Stimulated activated CD4-positive, alpha-beta T cell treated with anti-CD3 and anti-CD28 coated beads, Interleukin-15, amount 100 ng/mL, for 48 hours (primary cell): Measurements from ENCODE around the gene IGFBP7.
"Not testable (repeated sequence)": the region's sequence is repeated elsewhere in the genome, so short reads cannot be mapped to it uniquely, and the experiment has no call there.

Source experiments
- DNase-seq, 2 donors: peaks; one replicate each; pipeline ENCODE4 v3.0.0-alpha.2; 2020; ENCODE audit warnings: low read depth in 2 of 2

IGFBP7 gene

DNA sequence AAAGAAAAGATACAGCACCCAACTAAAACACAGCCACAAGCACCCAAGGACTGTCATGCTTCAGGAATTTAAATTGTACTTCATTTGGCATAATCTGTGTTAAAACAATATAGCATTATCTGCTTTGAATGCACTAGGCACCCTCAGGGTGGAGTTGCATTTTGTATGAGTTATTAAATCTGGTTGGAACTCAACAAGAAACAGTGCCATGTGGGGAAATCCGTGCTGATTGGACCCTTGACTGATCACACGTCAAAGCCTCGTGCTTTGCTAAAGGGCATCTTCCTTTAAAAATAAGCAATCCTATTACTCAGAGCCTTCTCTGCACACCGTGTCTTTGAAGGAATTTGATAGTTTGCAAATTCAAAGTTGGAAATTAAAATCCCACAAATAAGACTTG lies 35.4 kb downstream of the IGFBP7 start:
- no peak for DNase-seq

DNA sequence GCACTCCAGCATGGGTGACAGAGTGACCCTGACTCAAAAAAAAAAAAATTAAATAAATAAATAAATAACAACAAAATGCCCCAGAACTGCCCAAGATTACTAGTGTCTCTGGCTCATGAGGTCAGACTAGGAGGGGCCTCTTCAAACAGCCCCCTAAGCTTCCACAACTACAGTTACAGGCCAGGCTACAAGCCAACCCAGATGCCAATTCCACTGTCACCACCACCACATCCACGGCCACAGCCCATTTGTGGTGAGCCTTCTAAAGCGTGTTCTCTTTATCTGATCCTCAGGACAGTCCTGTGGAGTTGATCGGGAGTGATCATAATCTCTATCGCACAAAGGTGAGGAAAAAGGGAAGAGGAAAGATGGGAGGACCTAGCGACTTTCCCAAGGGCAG lies 36.6 kb downstream of the IGFBP7 start:
- no peak for DNase-seq

DNA sequence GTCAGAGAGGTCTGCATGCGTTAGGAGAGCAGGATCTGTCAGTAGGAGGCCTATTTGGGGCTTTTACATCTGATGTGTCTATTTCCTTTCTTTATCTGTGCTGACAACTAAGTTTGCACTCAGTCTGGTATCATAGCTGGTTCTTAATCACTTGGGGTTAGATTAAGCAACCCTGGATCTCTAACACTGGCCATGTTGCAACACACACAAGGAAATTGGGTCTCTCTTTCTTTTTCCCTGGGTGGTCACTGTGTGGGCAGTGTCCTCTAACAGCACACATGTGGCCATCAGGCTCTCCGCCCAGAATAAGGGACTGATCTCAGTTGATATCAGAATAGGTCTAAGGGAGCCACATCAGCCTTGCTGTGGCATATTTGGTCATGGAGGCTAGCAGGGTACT lies 38.9 kb downstream of the IGFBP7 start:
- no peak for DNase-seq

DNA sequence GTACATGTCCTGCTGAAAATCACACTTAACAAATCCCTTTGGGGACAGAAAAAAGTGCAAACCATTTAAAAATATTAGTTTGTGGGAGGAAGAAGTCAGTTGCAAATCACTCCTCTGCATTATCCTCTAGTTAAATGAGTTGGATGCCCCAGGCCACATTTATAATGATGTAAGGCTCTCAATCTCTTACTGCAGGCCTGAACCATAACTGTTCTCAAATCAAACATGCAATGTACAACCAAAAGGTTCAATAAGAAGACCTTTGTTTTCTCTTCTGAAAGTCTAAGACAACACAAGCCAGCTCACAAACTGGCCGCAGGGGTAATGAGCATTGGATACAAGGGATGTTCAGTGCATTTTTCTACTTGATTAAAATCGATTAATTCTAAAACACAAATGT lies 39.7 kb downstream of the IGFBP7 start:
- DNase-seq, result no peak

DNA sequence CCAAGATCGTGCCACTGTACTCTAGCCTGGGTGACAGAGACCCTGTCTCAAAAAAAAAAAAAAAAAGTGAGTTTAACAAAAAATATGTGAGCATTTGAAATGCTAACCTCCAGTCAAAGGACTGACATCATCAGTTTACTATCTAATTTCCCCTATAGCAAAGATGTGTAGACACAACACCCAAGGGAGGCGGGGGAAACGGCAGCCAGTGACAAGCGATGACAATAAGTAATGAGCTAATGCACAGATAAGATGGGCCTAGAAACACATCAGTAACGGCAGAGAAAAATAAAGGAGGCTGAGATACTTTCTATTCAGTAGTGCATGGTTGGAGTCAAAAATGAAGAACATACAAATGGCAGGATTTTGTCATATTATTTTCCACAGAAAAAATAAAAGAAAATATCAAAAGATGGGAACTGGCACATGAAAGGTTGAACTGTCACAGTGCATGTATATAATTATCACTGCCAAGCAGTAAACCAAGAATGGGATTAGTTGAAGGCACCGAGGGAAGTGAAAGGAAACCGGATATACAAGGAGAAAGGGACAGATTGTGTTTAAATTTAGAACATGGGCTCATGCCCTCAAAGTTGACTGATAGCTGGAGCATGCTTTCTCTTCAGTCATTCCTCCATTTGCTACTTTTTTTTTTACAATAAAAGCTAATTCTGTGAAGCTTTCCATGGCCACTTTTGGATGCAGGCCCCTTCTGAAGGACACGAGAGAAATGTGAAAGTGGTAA lies 41.8 kb downstream of the IGFBP7 start:
- no peak for DNase-seq

DNA sequence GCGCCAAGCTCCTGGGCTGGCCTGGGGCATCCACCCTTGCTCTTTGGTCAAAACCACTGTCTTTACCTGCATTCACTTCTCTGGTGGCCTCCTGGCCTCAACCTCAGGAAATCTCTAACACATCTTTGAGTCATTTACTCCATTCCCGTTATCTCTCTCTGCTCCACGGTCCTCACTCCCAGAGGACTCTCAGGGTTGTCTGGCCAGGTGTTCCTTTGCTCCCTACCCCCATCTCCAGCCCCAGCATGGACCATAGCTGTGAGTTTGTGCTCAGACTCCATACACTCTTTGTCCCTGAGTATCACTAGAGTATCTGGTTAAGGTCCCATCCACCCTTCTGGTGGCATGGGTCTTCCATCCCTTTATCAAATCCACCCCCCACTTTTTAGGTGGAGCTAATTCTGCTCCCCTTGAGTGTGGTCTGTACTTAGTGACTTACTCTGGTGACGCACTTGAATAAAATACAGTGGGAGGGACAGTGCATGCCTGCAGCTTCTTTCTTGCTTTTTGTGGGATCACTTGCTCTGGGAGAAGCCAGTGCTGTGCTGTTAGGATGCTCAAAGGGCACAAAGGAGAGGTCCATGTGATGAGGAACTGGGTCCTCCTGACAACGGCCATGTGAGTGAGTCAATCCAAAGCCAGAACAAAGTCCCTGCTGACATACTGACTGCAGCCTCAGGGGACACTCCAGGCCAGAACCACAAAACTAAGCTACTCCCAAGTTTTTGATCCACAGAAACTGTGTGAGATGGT lies 44.3 kb downstream of the IGFBP7 start:
- no peak for DNase-seq

DNA sequence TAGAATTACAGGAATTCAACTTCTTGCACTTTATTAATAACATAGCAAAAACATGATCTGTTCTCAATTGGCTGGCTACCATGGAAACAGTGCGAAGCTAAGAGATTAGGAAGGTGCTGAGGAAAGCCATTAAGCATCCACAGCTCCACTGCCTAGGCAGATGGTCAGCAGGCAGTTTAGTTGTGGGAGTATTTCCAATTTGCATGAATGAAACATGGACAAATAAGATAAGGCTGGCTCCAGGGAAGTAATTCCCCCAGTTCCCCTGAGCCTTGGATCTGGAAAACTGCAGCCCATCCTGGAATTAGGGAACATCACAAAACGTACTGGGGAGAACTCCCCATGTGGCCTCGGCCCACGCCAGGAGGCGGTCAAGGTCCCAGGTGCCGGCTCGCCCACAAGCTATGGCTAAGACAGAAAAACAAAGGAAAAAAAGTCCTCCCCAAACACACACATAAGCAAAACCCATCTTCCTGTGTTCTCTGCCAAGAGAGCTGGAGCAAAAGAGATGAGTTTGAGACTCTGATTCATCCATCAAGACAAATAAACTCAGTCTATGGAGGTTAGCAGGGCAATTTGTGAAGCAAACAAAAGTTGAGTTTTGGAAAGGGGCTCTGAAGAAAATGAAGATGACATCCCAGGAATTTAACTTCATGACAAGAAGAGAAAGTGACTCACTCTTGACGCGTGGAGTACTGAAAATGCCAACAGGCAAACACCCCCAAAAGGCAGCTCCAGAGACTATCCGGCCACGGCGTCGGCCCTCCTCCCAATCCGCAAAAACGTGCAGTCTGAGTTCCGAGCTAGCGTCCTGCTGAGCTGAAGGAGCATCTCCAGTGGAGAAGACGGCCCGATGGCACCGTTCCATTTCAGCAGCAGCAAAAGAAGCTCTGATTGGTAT lies 45.1 kb downstream of the IGFBP7 start:
- DNase-seq, result no peak

DNA sequence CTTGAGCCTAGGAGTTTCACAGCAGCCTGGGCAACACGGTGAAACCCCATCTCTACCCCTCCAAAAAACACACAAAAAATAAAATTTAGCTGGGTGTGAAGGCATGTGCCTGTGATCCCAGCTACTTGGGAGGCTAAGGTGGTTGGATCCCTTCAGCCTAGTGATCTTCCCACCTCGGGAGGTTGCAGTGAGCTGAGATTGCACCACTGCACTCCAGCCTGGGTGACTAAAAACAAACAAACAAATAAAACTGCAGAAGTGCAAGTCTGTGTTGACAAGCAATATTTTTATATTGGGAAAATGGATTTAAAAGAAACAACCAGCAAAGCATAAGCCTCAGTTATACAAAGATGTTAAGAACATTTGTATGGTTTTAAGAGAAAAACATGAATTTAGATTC lies 46.1 kb downstream of the IGFBP7 start:
- no peak for DNase-seq

DNA sequence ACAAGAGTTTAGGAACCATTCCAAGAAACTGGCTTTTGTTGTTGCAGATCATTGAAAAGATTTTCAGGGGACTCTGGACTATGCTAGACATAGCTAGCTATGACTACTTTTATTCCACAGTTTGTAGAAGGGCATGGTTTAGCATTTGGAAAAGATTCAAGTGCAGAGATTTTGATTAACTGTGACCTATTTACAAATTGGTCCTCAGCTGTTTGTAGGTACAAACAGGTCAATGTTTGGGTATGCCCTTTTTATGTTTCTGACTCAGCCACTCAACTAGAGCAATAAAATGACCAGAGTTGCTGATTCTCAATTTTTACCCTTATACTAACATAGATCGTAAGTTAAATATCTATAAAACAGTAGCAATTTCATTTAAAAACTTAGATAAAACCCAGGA lies 46.7 kb downstream of the IGFBP7 start:
- no peak for DNase-seq

DNA sequence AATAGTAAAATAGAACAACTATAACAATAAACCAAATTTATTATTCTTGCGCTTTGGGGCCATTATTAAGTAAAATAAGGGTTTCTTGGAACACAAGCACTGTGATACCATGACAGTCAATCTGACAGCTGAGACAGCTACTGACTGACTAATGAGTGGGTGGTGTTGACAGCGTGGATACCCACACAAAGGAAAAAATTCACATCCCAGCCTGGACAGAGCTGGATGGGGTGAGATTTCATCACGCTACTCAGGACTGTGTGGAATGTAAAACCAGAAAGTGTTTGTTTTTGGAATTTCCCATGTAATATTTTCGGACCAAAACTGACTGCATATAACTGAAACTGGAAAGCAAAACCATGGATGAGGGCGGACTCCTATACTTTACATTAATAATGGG lies 48.8 kb downstream of the IGFBP7 start:
- DNase-seq, result no peak

DNA sequence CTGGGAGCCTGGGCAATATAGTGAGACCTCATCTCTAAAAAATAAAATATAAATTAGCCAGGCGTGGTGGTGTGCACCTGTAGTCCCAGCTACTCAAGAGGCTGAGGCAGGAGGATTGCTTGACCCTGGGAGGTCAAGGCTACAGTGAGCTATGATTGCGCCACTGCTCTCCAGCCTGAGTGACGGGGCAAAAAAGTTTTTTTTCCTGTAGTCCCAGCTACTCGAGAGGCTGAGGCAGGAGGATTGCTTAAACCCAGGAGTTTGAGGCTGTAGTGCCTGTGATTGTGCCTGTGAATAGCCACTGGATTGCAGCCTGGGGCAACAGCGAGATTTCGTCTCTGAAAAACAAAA lies 49.5 kb downstream of the IGFBP7 start:
- DNase-seq, result not testable (repeated sequence)

DNA sequence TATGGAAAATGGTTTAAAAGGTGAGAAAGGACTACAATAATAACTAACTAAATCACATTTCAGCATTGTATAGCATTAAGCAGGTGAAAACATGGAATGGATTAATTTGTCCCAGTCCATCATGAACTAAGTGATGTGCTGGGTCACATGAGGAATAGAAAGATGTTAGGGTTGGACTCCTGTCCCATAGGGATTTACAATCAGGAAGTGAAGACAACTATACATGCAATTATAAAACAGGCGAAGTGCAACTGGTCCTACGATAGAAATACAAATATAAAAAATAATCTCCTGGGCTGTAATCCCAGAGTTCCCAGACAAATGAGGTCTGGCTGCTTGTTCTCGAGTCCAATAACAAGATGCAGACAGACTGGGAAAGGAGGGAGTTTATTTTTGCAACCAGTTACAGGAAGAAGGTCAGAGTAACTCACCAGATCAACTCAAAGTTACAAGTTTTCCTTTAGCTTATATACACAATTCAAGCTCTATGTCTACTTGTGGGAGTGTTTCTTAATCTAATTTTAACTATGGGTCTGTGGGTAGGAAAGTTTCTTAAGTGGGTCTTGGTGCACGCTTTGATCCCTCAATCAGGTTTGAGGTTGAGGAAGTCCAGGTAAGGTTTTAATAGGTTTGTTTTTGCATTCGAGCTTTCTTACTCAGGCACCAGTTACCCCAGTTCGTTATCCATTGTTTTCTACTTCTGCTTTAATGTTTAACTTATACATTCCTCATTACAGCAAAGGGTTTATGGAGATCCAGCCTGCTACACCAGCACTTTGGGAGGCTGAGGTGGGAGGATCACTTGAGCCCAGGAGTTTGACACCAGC lies 50.1 kb downstream of the IGFBP7 start:
- DNase-seq, result no peak

DNA sequence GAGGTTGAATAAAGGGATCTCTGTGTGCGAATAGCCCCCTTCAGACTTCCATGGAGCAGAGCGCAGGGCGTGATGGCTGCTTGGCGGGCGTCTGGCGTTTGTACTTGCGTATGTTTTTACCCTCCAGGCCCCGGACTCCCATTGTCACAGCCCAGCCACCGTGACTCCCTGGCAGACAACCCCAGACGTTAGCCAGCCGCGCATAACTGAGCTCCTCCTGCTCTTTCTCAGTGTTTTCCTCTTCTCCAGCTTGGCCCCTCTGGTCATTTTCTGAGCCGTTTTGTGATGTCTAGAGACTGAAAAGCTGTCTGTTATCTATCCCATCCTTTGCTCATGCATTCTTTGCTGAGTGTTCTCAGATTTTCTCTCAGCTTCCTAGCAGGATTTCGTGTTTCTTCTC lies 54.3 kb downstream of the IGFBP7 start:
- no peak for DNase-seq

DNA sequence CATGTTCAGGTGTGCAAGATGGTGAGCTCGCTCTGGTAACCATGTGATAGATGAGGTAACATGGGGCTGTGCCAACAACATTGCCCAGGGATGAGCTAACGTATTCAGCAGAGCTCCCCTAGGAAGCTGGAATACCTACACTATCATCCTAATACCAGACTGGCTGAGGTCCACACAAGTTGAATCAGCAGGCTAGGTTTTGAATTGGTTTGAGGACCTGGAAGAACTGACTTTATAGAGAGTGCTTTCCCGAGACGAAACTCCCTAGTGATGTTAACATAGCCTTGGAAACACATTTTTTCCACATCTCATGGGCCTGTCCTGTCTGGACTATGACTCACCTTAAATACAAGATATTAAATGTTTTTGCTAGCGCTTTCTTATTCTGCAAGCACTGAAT lies 56.7 kb downstream of the IGFBP7 start:
- no peak for DNase-seq

DNA sequence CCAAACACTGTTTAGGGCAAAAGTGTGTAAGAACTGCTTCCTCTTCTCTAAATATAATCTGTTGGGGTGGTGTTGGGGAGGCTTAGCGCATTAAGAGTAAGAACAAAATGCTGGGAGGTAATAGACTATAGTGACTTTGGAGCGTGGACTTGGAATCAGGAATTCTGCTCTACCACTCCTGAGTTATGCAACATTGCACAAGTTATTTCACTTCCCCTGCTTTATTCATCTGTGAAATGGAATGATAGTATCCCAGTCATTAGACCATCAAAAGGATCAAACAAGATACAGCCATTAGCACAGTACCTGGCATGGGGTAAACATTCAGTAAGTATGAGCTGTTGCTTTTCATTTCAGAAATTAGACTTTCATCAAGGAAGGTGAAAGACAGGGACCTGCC lies 58.7 kb downstream of the IGFBP7 start:
- no peak for DNase-seq

DNA sequence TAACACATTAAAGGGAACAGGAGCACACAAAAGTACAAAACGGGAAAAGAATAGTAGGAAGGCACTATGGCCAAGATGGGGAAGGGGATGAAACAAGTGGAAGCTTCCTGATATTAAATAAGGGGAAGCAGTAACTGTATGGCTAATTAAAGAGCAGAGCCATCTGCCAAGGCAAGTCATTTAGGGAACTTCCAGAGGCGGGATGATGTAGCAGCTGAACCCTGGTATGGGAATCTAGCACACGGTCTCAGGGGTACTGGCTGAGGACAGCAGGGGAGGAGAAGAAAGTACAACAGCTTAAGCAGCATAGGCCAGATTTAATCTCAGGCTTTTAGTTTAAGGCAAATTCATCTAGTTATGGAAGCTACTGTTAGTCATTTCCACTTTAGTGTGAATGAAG lies 59.1 kb downstream of the IGFBP7 start:
- no peak for DNase-seq

DNA sequence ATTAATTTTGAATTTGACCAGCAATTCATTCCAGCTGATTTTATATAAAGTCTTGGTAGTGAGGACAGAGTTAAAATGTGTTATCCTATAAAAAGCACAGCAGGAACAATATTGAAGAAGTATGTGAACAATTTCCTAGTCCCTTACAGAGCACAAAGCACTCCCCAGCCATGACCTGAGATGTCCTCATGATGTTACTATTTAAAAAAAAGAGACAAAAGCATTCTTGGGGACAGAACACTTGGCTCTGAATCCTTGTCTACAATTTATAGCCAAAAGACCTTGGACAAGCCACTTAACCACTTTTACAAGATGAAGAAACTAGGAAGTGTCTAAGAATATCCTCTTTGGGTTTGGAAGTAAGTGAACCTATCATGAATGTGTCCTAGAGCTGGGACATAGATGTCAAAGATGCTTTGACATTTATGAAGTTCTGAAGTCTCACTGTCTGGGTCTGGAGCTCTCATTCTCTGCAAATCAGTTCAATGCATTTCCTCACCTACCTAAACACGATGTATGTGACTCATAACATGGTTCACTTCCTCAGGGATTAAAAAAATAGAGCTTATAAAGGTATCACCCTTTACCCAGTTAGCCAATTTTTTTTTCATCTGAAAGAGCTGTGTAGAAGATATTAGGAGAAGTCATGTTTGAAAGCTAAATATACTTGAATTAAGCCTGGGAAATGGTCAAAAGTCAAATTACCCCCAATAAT lies 61.4 kb downstream of the IGFBP7 start:
- DNase-seq, result no peak

DNA sequence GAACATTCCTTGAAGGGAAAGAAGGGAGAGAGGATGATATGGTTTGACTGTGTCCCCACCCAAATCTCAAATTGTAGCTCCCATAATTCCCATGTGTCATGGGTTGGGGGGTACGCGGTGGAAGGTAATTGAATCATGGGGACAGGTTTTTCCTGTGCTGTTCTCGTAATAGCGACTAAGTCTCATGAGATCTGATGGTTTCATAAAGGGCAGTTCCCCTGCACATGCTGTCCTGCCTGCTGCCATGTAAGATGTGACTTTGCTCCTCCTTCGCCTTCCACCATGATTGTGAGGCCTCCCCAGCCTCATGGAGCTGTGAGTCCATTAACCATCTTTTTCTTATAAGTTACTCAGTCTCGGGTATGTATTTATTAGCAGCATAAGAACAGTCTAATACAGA lies 63.1 kb downstream of the IGFBP7 start:
- not testable (repeated sequence) for DNase-seq

DNA sequence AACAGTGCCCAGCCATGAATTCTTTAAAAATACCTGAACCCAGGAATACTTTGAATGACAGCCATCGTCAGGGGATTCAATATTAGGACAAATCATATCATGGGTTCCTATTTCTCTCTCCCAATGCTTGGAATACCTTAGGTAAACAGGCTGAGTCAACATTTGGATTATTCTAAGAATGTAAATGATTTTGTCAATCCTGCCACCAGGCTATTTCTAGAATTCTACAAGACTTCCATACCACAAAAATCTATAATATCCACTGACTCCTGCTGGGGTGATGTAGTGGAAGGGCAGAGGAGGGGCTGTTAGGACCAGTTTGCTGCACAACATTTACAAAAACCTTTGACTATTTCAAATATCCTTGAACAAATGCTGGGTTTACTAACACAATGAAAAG lies 65.2 kb downstream of the IGFBP7 start:
- no peak for DNase-seq

DNA sequence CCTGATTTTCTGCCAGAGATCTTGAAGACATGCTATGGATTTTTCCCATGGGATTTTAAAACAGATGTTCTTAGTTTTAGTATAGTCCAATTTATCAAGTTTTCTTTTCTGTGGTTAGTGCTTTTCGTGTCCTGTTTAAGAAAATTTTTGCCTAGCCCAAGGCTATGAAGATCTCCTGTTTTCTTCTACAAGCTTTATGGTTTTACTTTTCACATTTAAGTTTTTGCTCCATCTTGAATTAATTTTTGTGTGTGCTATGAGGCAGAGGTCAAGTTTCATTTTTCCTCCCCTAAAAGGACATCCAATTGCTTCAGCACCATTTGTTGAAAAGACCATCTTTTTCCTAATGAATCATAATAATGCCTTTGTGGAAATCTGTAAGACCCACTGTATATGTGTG lies 65.9 kb downstream of the IGFBP7 start:
- DNase-seq, result no peak
